ENCODE results near the gene GPR137B.

The GPR137B gene

GRCh38 chr1:236129306-236129705 lies 13.0 kb upstream of the GPR137B start:
- Histone ChIP-seq H3K36me3 (ENCODE audit: insufficient read depth, insufficient read length, low read length) (no peaks in the 10 kb centered on the region), H3K4me1 (ENCODE audit: insufficient read depth, insufficient read length) (peaks cover 4% of the 10 kb centered on the region), H3K27me3 (ENCODE audit: insufficient read depth, insufficient read length) (no peaks in the 10 kb centered on the region), H3K9ac (ENCODE audit: insufficient read length, low read depth) (no peak overlapping the region), H3K4me3 (ENCODE audit: insufficient read length, low read depth) (no peak overlapping the region), H3K9me3 (ENCODE audit: insufficient read depth, low read length) (no peaks in the 10 kb centered on the region)
- TF ChIP-seq ZNF274 (IDR thresholded peaks at IDR 0.05; ENCODE audit: low read depth, low read length) (no peak), SUZ12 (IDR thresholded peaks at IDR 0.05; ENCODE audit: extremely low read depth, insufficient read depth, insufficient read length) (no peak), YY1 (IDR thresholded peaks at IDR 0.05; ENCODE audit: insufficient read depth, insufficient read length) (no peak)
- DNase-seq (ENCODE audit: low read depth, low spot score): peak; percentile 78

- TF ChIP-seq ZNF274 (IDR thresholded peaks at IDR 0.05; ENCODE audit: low read depth, low read length) (no peak), SUZ12 (IDR thresholded peaks at IDR 0.05; ENCODE audit: extremely low read depth, insufficient read depth, insufficient read length) (no peak), YY1 (IDR thresholded peaks at IDR 0.05; ENCODE audit: insufficient read depth, insufficient read length) (no peak)
These were observed 12.0 kb upstream of the GPR137B start for GRCh38 chr1:236130372-236130771.

GRCh38 chr1:236131916-236132315 lies 10.4 kb upstream of the GPR137B start:
- no peaks in the 10 kb centered on the region for H3K9me3 ChIP-seq (ENCODE audit: insufficient read depth, low read length)
- no peak overlapping the region for H3K9ac ChIP-seq (ENCODE audit: insufficient read length, low read depth)
- no peaks in the 10 kb centered on the region for H3K27me3 ChIP-seq (ENCODE audit: insufficient read depth, insufficient read length)
- no peak overlapping the region for H3K4me3 ChIP-seq (ENCODE audit: insufficient read length, low read depth)
- no peak for DNase-seq (ENCODE audit: low read depth, low spot score)
- peaks cover 4% of the 10 kb centered on the region for H3K4me1 ChIP-seq (ENCODE audit: insufficient read depth, insufficient read length)
- H3K36me3 ChIP-seq (ENCODE audit: insufficient read depth, insufficient read length, low read length): no peaks in the 10 kb centered on the region
- TF ChIP-seq SUZ12 (IDR thresholded peaks at IDR 0.05; ENCODE audit: extremely low read depth, insufficient read depth, insufficient read length) (no peak), YY1 (IDR thresholded peaks at IDR 0.05; ENCODE audit: insufficient read depth, insufficient read length) (no peak), ZNF274 (IDR thresholded peaks at IDR 0.05; ENCODE audit: low read depth, low read length) (no peak)

More at GRCh38 chr1:236130372-236130771, 12.0 kb upstream of the GPR137B start:
- Histone ChIP-seq H3K4me3 (ENCODE audit: insufficient read length, low read depth) (no peak overlapping the region), H3K36me3 (ENCODE audit: insufficient read depth, insufficient read length, low read length) (no peaks in the 10 kb centered on the region), H3K9ac (ENCODE audit: insufficient read length, low read depth) (no peak overlapping the region), H3K9me3 (ENCODE audit: insufficient read depth, low read length) (no peaks in the 10 kb centered on the region), H3K27me3 (ENCODE audit: insufficient read depth, insufficient read length) (no peaks in the 10 kb centered on the region), H3K4me1 (ENCODE audit: insufficient read depth, insufficient read length) (peaks cover 4% of the 10 kb centered on the region)
- no peak for DNase-seq (ENCODE audit: low read depth, low spot score)

GRCh38 chr1:236132420-236133046 lies 9.8 kb upstream of the GPR137B start:
- TF ChIP-seq ZNF274 (IDR thresholded peaks at IDR 0.05; ENCODE audit: low read depth, low read length) (no peak), YY1 (IDR thresholded peaks at IDR 0.05; ENCODE audit: insufficient read depth, insufficient read length) (no peak), SUZ12 (IDR thresholded peaks at IDR 0.05; ENCODE audit: extremely low read depth, insufficient read depth, insufficient read length) (no peak)
- no peaks in the 10 kb centered on the region for H3K9me3 ChIP-seq (ENCODE audit: insufficient read depth, low read length)
- no peak overlapping the region for H3K9ac ChIP-seq (ENCODE audit: insufficient read length, low read depth)
- H3K36me3 ChIP-seq (ENCODE audit: insufficient read depth, insufficient read length, low read length): no peaks in the 10 kb centered on the region
- peaks cover 4% of the 10 kb centered on the region for H3K4me1 ChIP-seq (ENCODE audit: insufficient read depth, insufficient read length)
- H3K4me3 ChIP-seq (ENCODE audit: insufficient read length, low read depth): no peak overlapping the region
- no peak for DNase-seq (ENCODE audit: low read depth, low spot score)
- H3K27me3 ChIP-seq (ENCODE audit: insufficient read depth, insufficient read length): no peaks in the 10 kb centered on the region

- H3K9ac ChIP-seq (ENCODE audit: insufficient read length, low read depth): no peak overlapping the region
- DNase-seq (ENCODE audit: low read depth, low spot score): no peak
- peaks cover 7% of the 10 kb centered on the region for H3K27me3 ChIP-seq (ENCODE audit: insufficient read depth, insufficient read length)
- TF ChIP-seq SUZ12 (IDR thresholded peaks at IDR 0.05; ENCODE audit: extremely low read depth, insufficient read depth, insufficient read length): no peak
- no peak for TF ChIP-seq YY1 (IDR thresholded peaks at IDR 0.05; ENCODE audit: insufficient read depth, insufficient read length)
- no peak for TF ChIP-seq ZNF274 (IDR thresholded peaks at IDR 0.05; ENCODE audit: low read depth, low read length)
- no peaks in the 10 kb centered on the region for H3K36me3 ChIP-seq (ENCODE audit: insufficient read depth, insufficient read length, low read length)
- H3K9me3 ChIP-seq (ENCODE audit: insufficient read depth, low read length): no peaks in the 10 kb centered on the region
- H3K4me1 ChIP-seq (ENCODE audit: insufficient read depth, insufficient read length): peaks cover 4% of the 10 kb centered on the region
- H3K4me3 ChIP-seq (ENCODE audit: insufficient read length, low read depth): no peak overlapping the region
These were observed 9.0 kb upstream of the GPR137B start for GRCh38 chr1:236133339-236133738.

- Histone ChIP-seq H3K36me3 (ENCODE audit: insufficient read depth, insufficient read length, low read length) (no peaks in the 10 kb centered on the region), H3K4me3 (ENCODE audit: insufficient read length, low read depth) (no peak overlapping the region), H3K9ac (ENCODE audit: insufficient read length, low read depth) (no peak overlapping the region), H3K4me1 (ENCODE audit: insufficient read depth, insufficient read length) (peaks cover under 1% of the 10 kb centered on the region), H3K27me3 (ENCODE audit: insufficient read depth, insufficient read length) (peaks cover 12% of the 10 kb centered on the region), H3K9me3 (ENCODE audit: insufficient read depth, low read length) (no peaks in the 10 kb centered on the region)
- TF ChIP-seq ZNF274 (IDR thresholded peaks at IDR 0.05; ENCODE audit: low read depth, low read length) (no peak), SUZ12 (IDR thresholded peaks at IDR 0.05; ENCODE audit: extremely low read depth, insufficient read depth, insufficient read length) (no peak), YY1 (IDR thresholded peaks at IDR 0.05; ENCODE audit: insufficient read depth, insufficient read length) (no peak)
- no peak for DNase-seq (ENCODE audit: low read depth, low spot score)
These were observed 8.5 kb upstream of the GPR137B start for GRCh38 chr1:236133802-236134201.

GRCh38 chr1:236137285-236137852 lies 5.0 kb upstream of the GPR137B start:
- no peak overlapping the region for H3K9ac ChIP-seq (ENCODE audit: insufficient read length, low read depth)
- H3K27me3 ChIP-seq (ENCODE audit: insufficient read depth, insufficient read length): peaks cover 43% of the 10 kb centered on the region
- no peaks in the 10 kb centered on the region for H3K4me1 ChIP-seq (ENCODE audit: insufficient read depth, insufficient read length)
- no peak for DNase-seq (ENCODE audit: low read depth, low spot score)
- H3K4me3 ChIP-seq (ENCODE audit: insufficient read length, low read depth): no peak overlapping the region
- H3K9me3 ChIP-seq (ENCODE audit: insufficient read depth, low read length): no peaks in the 10 kb centered on the region
- H3K36me3 ChIP-seq (ENCODE audit: insufficient read depth, insufficient read length, low read length): no peaks in the 10 kb centered on the region
- TF ChIP-seq SUZ12 (IDR thresholded peaks at IDR 0.05; ENCODE audit: extremely low read depth, insufficient read depth, insufficient read length) (no peak), ZNF274 (IDR thresholded peaks at IDR 0.05; ENCODE audit: low read depth, low read length) (no peak), YY1 (IDR thresholded peaks at IDR 0.05; ENCODE audit: insufficient read depth, insufficient read length) (no peak)
